Tibial nerve (tissue), 3 donors: ENCODE measurements around the gene EFNA5.

Experiments used
- POLR2A ChIP-seq, 2 donors: fragments of 450-650 bp; IDR thresholded peaks; one replicate each; pipeline ENCODE4 v1.6.1; 2017; ENCODE audit warnings: antibody characterized with exemption in 2 of 2, mild to moderate bottlenecking in 2 of 2, moderate library complexity in 2 of 2
- TF ChIP-seq, protein P1 (sequence below), 5 experiments: fragments of 200-600 bp in 3 of 5; fragments of 450-650 bp in 2 of 5; sonication (generic) in 3 of 5; IDR thresholded peaks; one replicate each; pipeline ENCODE4 v1.5.1; 2016 to 2019; ENCODE audit warnings: antibody characterized with exemption in 5 of 5, mild to moderate bottlenecking in 3 of 5, moderate library complexity in 2 of 5

- TF ChIP-seq, protein P1, sequence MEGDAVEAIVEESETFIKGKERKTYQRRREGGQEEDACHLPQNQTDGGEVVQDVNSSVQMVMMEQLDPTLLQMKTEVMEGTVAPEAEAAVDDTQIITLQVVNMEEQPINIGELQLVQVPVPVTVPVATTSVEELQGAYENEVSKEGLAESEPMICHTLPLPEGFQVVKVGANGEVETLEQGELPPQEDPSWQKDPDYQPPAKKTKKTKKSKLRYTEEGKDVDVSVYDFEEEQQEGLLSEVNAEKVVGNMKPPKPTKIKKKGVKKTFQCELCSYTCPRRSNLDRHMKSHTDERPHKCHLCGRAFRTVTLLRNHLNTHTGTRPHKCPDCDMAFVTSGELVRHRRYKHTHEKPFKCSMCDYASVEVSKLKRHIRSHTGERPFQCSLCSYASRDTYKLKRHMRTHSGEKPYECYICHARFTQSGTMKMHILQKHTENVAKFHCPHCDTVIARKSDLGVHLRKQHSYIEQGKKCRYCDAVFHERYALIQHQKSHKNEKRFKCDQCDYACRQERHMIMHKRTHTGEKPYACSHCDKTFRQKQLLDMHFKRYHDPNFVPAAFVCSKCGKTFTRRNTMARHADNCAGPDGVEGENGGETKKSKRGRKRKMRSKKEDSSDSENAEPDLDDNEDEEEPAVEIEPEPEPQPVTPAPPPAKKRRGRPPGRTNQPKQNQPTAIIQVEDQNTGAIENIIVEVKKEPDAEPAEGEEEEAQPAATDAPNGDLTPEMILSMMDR (IDR thresholded peaks at IDR 0.05) = no peak
- no peak for TF ChIP-seq POLR2A (IDR thresholded peaks at IDR 0.05)
These were observed 169.9 kb downstream of the EFNA5 start for GRCh38 chr5:107500840-107501239.
